GM19452 (cell line): ENCODE data around the gene ZBTB8A.
A peak's percentile ranks its signal among the peaks of the same experiment; 100 is the strongest.
"Not testable (repeated sequence)": the region's sequence is repeated elsewhere in the genome, so short reads cannot be mapped to it uniquely, and the experiment has no call there.

Experiments
- ATAC-seq: cut with Tn5 transposase; IDR thresholded peaks from one replicate; pipeline ENCODE4 v1.9.1; 2021; ENCODE audit not compliant: unreplicated experiment

ZBTB8A gene

DNA sequence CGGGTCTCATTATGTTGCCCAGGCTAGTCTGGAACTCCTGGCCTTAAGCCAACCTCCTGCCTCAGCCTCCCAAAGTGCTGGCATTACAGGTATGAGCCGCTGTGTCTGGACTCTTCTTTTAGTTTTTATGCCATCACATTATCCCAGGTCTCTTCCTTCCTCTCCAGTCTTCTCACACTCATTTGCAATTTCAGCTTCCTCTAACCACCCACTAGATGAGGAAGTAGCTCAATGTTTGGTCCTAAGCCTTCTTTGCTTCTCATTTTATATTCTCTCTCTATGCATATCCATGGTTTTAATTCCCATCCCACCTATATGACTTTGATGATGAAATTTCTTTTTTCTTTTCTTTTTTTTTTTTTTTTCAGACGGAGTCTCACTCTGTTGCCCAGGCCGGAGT lies 3.1 kb upstream of the ZBTB8A start:
- ATAC-seq, result no peak

DNA sequence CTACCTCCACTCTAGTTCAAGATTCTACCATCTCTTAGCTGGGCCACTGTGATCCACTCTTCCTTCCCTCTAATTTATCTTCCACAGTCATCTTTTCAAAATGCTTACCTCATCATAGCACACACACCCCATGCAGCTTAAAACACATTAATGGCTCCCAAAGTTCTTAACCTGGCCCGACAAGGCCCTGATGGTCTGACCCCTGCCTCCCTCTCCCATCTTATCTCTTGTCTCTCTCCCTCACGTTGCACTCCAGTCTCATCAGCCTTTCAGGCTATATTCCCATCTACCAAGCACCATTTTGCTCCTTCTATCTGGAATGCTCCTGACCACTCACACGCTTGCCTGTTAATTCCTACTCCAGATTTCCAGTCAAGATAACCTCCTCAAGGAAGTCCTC lies 2.5 kb upstream of the ZBTB8A start:
- no peak for ATAC-seq

DNA sequence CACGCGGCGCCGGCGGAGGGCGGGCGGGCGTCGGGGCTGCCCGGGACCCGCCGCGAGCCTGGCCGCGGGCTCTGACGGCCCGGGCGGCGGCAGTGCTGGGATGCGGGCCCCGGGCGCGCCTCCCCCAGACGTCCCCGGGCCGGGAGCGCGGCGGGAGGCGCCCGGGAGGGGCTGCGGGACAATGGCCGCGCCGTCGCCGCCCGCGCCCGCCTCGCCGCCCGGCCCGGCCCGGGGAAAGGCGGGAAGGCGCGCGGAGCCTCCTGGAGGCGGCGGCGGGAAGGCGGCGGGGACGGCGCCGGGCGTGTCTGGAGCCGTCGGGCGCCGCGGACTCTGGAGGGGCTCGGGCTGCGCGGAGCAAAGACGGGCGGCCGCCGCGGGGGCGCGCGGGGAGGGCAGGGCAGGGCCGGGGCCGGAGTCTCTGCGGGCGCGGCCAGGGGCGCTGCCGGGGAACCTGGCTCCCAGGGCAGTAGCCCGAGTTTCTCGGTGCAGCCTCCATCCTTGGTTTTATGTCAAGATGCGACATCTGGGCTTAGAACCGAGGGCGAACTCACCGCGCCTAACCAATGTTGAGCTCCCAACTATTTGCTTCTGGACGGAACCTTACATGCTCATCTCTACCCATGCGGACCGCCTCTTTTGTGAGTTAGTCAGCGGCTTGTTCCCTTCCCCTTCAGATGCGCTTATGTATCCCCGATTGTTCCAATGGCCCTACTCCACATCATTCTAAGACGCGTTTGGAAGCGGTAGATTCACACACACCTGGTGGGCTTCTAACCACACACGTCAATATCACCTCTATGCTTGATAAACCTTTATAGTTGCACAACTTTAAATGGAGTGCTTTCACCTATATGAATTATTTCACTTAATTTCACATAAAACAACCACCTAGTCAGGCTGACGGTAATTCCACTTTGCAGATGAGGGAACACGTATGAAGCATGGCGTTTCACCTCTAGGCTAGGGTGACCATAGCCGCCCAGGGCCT lies 651 bp downstream of the ZBTB8A start:
- no peak for ATAC-seq

DNA sequence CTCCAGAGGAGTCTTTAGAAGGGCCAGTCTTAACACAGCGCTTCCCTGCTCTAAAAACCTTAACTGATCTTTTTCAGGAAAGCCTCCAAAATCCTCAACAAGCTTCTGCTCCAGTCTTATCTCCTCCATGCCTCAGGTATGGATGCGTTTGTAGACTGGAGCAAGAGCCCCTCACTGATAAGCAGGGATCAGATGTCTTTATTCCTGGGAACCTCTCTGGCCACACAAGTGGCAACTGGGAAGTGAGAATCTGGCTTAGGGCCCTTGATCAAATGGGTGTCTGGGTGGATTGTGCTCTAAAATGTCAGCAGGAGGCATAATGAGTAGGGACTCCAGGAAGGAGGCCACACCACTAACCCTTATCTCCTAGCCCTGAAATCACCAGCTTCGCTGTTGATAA lies 1.4 kb downstream of the ZBTB8A start:
- no peak for ATAC-seq

DNA sequence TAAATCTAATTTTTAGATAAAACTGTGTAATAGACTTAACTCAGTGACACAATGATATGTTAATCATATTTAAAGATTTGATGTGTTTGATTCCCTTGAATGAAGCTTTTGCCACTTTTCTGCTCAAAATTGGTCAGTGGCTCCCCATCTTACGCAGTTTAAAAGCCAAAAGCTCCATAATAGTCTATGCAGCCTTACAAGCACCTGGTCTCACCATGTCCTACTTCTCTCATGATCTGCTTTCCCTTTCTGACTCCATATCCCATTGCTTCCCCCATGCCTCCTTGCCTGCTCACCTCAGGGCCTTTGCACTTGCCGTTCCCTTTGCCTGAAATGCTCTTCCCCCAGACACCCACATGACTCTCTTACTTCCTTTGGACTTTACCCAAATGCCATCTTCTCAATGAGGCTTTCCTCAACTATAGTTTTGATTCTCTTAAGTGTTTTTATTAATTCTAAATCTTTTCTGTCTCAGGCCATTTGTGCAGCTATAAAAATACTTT lies 1.9 kb downstream of the ZBTB8A start:
- ATAC-seq, result no peak

DNA sequence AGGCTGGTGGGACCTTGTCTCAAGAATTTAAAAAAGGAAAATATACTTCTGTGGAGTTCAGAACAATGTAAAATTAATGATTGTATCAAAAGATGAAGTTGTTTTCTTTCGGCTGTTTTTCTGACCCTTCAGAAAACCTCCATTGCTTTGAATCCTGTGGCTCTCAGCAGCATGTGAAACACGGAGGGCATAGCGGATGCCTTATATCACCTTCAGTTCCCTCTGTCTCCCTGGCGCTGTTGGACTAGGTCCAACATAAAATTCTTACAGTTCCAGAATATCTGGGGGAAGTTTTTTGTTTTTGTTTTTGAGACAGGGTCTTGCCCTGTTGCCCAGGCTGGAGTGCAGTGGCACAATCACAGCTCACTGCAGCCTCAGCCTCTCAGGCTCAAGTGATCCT lies 7.4 kb downstream of the ZBTB8A start:
- no peak for ATAC-seq

DNA sequence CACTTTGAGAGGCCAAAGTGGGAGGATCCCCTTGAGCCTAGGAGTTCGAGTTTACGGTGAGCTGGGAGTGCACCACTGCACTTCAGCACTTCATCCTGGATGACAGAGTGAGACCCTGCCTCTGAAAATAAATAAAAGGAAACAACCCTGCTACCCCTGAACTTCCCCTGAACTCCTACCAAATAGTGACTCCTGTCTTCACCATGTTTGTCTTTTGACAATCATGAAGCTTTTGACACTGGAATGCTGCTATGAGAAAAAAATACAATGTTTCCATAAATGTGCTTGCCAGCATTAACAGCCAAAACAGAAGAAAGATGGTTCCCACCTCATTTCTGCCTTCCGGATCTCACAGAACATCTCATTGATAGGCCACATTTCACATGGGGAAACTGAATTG lies 10.4 kb downstream of the ZBTB8A start:
- ATAC-seq, result no peak

DNA sequence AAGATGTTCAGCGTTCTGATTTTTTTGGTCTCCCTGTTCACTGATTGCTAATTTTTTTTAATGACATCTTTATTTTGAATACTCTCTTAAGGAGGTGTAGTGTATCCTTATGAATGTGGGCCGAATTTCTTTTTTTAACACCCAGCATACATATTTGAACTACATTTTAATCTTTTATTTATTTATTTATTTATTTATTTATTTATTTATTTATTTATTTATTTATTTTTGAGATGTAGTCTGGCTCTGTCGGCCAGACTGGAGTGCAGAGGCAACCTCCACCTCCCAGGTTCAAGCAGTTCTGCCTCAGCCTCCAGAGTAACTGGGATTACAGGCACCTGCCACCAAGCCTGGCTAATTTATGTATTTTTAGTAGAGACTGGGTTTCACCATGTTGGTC lies 15.1 kb downstream of the ZBTB8A start:
- no peak for ATAC-seq

DNA sequence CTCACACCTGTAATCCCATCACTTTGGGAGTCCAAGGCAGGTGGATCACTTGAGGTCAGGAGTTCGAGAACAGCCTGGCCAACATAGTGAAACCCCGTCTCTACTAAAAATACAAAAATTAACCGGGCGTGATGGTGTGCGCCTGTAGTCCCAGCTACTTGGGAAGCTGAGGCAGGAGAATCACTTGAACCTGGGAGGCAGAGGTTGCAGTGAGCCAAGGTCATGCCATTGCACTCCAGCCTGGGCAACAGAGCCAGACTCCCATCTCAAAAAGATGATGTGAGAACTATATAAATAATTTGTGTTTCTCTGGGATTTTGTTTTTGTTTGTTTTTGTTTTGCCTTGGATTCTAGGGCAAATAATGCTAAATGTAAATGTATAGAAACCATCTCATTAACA lies 17.8 kb downstream of the ZBTB8A start:
- ATAC-seq, result not testable (repeated sequence)

DNA sequence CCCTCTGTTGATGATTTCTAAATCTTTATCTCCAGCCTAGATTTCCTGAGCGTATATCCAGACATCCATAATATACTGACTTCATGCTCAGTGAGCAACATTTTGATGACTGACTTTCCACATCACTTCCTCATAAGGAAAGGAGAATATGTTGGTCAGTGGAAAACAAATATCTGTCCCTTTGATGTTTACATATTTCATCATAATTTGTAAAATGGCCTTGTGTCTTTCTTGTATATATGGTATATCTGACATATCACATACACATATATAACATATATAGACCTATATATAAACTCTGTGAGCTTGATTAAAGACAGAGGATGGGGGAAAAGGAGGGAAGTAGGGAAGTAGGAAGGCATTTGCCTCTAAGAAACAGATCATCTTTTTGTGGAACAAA lies 18.6 kb downstream of the ZBTB8A start:
- no peak for ATAC-seq

DNA sequence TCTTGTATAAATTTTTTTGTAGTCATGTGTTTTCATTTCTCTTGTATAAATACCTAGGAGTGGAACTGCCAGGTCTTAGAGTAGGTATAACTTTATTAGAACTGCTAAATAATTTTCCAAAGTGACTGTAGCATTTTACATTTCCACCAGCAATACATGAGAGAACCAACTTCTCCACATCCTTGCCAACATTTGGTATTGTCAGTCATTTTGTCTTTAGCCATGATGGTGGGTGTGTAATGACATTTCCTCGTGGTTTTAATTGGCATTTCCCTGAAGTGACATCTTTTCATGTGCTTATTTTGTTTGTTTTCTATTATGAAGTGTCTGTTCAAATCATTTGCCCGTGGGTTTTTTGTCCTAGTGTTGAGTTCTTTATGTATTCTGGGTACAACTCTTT lies 29.7 kb downstream of the ZBTB8A start:
- no peak for ATAC-seq

DNA sequence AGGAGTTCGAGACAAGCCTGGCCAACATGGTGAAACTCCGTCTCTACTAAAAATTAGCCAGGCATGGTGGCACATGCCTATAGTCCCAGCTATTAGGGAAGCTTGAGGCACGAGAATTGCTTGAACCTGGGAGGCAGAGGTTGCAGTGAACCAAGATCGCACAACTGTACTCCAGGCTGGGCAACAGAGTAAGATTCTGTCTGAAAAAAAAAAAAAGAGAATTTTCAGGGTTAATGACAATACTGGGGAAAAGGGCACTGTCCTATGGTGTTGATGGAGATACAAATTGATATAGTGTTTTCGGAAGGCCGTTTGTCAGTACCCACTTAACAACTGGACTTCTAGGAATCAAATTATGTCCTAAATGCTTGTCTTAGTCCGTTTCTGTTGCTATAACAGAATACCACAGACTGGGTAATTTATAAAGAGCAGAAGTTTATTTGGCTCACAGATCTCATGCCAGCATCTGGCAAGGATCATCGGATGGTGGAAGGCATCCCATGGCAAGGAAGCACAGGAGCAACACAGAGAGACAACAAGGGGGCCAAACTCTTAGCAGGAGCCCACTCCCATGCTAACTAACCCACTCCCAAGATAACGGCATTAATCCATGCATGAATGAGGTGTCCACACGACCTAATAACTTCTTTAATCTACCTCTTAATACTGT lies 41.3 kb downstream of the ZBTB8A start:
- ATAC-seq, result no peak

DNA sequence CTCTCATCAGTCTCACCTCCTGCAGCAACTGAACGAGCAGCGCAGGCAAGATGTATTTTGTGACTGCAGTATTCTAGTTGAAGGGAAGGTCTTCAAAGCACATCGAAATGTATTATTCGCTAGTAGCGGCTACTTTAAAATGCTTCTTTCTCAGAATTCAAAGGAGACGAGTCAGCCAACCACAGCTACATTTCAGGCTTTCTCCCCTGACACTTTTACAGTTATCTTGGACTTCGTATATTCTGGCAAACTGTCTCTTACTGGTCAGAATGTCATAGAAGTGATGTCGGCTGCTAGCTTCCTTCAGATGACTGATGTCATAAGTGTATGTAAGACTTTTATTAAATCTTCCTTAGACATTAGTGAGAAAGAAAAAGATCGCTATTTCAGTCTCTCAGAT lies 53.7 kb downstream of the ZBTB8A start:
- no peak for ATAC-seq

DNA sequence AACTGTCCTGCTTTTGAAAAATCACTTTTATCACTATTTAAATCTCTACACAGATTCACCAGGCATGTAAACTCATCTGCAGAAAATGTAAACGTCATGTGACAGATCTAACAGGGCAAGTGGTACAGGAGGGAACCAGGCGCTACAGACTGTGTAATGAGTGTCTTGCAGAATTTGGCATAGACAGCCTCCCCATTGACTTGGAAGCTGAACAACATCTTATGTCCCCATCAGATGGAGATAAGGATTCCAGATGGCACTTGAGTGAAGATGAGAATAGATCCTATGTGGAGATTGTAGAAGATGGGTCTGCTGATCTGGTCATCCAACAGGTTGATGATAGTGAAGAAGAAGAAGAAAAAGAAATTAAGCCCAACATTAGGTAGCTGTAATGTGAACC lies 60.8 kb downstream of the ZBTB8A start:
- ATAC-seq, result no peak

DNA sequence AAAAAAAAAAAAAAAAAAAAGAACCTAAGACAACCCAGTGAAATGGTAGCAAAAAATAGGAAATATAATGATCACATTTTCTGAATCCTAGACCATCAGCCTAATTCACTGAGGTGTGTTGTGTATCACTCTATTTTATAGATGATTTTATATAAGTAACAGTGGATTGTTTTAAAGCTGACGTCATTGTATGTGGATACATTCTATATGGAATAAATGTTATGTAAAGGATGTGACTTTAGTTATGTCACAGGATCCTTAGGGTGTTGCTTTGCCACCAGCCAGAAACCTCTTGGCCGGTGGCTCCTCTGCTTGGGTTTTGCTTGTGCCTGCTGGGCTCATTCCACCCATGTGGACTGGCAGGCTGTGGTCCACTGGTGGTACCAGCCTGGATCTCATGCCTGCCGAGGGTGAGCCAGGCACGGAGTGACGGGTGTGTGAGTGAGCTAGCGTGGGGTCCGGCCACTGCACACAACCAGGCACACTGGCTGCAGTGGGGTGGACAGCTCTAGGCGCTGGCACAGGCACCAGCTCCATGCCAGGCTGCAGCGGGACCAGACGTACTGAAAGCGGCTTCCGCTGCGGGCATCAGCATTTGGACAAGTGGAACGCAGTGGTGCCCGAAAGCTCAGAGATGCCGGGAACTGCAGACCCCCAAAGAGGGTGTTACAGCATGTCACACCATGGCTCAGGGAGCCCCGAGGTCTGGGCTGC lies 66.6 kb downstream of the ZBTB8A start:
- ATAC-seq, result no peak

DNA sequence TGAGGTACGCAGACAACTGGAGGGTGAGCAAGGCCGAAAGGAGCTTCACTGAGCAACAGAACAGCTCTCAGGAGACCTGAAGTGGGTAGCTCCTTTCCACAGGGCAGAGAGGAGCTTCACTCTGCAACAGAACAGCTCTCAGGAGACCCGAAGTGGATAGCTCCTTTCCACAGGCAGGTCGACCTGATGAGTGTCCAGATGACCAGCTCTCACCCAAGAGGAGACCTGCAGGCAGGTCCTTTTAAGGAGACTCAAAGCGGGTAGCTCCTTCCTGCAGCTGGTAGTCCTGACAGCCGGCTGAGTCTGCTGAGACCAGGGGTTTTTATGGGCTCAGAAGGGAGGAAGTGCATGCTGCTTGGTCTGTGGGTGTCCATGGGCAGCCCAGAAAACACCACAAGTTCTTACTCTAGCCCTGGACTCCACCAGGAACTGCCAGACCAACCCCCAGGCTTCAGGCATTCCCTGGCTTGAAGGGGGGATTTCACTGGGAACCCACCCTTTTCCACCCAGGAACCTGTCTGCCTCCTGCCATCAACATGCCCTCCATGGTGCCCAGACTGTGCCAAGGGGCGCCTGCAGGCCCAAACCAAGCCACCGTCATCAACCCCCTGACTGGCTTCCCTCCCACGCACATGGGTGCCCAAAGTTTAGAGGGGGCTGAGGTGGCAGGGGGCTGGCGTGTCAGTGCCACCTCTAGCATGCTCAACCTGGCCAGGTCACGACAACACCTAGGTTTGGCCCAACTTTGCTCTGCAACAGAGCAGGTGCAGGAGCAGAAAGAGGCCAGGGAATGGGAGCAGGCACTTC lies 67.5 kb downstream of the ZBTB8A start:
- no peak for ATAC-seq

DNA sequence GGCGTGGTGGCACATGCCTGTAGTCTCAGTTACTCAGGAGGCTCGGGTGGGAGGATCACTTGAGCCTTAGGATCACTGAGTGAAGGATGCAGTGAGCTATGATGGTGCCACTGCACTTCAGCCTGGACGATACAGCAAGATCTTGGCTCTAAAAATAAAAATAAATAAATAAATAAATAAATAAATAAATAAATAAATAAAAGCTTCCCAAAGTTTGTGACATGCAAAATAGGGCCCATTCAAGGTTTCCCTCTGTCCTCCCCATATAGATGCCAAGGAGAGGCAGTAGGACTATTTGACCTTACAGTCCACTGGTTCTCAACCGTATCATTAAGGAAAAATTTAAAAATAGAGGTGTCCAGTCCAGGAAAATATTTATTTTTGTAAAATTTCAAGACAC lies 70.0 kb downstream of the ZBTB8A start:
- ATAC-seq, result no peak

DNA sequence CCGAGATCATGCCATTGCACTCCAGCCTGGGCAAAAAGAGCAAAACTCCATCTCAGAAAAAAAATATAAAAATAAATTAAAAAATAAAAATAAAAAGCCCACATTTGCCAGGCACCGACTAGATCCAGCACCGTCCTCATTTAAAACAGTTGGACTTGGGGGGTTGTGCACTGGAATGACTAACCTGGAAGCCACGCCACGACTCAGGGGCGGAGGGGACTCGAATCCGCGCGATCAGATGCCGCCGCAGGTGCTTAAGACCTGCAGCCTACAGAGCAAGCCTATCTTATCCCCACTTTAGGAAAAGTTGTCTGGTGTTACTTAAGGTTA lies 72.6 kb downstream of the ZBTB8A start:
- peak; percentile 19 for ATAC-seq

DNA sequence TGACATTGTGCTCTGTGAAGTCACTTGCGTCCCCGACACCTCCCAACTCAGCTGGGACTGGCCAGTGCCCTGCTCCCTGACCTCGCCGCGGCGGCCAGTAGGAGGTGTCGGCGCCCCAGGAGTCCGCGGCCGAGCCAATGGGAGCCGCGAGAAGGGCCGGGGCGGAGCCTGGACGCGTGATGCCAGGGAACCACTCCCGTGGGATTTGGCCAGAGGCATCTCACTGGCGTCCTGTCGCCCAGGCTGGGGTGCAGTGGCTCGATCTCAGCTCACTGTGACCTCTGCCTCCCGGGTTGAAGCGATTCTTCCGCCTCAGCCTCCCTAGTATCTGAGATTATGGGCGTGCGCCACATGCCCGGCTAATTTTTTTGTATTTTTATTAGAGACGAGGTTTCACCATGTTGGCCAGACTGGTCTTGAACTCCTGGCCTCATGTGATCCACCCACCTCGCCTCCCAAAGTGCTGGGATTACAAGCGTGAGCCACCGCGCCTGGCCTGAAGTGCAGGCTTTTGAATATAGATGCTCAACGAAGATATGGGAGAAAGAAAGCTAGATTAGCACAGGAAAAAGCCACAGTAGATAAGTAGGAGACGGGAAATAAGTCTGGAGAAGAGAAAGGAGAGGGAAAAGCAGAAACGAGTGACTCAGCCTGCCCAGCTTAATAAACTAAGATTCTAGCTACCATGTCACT lies 73.1 kb downstream of the ZBTB8A start:
- peak; percentile 85 for ATAC-seq

DNA sequence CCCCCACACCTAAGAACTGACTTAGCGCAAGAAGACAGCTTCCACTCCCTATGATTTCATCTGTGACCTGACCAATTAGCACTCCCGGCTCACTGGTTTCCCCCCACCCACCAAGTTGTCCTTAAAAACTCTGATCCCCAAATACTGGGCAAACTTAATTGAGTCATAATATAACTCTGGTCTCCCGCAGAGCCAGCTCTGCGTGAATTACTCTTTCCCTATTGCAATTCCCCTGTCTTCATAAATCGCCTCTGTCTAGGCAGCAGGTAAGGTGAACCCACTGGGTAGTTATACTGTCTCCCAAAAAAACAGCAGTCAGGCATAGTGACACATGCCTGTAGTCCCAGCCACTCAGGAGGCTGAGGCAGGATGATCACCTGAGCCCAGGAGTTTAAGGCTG lies 74.2 kb downstream of the ZBTB8A start:
- ATAC-seq, result no peak
